GM12872 (cell line): ENCODE results near the gene PRSS35.
A peak's percentile ranks its signal among the peaks of the same experiment; 100 is the strongest.

Experiments used
- TF ChIP-seq, protein P1 (sequence below): IDR thresholded peaks from 3 replicates; pipeline ENCODE4 v1.5.1; 2011; ENCODE audit warnings: low read depth, mild to moderate bottlenecking, low read length, moderate library complexity; ENCODE audit not compliant: insufficient read depth

Gene PRSS35, protein sequence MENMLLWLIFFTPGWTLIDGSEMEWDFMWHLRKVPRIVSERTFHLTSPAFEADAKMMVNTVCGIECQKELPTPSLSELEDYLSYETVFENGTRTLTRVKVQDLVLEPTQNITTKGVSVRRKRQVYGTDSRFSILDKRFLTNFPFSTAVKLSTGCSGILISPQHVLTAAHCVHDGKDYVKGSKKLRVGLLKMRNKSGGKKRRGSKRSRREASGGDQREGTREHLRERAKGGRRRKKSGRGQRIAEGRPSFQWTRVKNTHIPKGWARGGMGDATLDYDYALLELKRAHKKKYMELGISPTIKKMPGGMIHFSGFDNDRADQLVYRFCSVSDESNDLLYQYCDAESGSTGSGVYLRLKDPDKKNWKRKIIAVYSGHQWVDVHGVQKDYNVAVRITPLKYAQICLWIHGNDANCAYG

DNA sequence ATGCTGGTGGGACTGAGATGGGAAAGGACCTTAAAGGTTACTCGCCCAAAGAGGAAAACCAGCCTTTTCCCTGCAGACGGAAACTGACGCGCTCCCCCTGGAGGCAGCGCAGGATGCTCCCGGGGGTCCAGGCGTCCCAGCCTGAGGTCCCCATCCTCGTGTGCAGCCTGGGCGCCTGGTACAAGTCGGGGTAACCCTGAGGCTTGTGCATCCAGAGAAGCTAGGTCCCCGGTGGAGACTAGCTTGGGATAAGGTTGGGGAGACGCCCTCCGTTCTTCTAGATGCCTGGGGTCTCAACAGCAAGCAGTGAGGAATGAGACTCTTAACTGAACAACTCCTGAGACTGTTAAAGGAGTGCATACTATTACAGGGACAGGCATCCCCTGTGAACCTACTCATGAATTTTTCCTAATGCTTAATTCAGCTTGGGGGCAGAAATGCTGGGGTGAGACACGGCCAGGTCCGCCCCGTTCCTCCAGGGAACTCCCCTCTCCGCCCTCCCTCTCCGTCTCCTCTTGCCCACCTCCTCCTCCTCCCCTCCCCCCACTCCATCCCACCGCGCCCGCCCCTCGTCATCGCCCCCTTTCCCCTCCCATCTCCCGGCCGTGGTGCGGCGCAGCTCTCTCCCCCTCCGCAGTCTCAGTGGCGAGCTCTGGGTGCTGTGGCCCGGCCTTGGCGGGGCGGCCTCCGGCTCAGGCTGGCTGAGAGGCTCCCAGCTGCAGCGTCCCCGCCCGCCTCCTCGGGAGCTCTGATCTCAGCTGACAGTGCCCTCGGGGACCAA is at the start of gene PRSS35:
TSS of gene PRSS35 (plus strand) at position 634 of the 781 bp plus-strand sequence. CDS start 10,908 bp downstream, outside the sequence.
- TF ChIP-seq, protein P1, sequence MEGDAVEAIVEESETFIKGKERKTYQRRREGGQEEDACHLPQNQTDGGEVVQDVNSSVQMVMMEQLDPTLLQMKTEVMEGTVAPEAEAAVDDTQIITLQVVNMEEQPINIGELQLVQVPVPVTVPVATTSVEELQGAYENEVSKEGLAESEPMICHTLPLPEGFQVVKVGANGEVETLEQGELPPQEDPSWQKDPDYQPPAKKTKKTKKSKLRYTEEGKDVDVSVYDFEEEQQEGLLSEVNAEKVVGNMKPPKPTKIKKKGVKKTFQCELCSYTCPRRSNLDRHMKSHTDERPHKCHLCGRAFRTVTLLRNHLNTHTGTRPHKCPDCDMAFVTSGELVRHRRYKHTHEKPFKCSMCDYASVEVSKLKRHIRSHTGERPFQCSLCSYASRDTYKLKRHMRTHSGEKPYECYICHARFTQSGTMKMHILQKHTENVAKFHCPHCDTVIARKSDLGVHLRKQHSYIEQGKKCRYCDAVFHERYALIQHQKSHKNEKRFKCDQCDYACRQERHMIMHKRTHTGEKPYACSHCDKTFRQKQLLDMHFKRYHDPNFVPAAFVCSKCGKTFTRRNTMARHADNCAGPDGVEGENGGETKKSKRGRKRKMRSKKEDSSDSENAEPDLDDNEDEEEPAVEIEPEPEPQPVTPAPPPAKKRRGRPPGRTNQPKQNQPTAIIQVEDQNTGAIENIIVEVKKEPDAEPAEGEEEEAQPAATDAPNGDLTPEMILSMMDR = peak; percentile 44

DNA sequence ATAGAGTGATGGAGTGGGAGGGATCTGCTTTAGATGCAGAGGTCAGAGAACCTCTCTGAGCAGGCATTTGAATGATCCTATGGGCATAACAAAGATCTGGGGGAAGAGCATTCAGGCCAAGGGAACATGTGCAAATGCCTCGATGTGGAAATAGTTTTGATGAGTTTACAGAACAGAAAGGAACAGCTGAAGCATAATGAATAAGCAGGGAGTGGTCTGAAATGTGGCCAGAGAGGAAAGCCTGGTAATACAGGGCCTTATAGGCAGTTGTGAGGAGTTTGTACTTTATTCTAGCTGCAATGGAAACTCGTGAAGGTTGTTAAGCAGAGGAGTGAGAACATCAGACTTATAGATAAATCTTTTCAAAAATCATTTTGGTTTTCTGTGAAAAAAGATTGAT is 48.4 kb upstream of the PRSS35 start:
- TF ChIP-seq, protein P1 = no peak

DNA sequence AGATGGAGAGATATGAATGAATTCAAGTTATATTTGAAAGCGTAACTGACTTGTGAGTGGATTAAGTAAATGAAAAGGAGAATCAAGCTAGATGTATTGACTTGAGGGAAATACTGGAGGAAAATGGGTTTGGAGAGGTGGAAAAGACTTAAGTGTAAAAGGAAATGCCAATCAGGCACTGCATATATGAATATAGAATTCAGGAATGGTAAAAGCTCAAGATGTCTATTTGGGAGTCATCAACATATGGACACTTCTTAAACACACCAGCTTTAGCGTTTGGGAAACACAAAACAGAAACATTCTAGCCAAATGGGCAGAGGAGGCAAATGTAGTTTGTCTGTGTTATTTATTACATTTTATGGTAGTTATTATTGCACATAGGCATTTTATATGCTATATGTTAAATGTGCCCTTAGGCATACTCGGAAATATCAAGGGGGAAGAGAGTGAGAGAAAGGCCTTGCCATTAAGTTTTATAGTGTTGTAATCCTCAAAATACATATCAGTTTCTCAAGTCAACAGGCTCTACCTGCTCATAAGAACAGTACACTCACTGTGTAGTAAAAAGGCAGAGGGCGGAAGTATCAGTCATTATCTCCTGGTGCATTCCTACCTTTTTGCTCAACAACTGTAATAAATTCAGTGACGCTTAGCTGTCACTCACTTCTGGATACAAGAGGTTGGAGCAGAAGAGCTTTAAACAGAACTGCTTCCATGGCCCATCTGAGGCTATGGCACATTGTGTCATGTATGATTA is 47.8 kb upstream of the PRSS35 start:
- TF ChIP-seq, protein P1 = no peak

DNA sequence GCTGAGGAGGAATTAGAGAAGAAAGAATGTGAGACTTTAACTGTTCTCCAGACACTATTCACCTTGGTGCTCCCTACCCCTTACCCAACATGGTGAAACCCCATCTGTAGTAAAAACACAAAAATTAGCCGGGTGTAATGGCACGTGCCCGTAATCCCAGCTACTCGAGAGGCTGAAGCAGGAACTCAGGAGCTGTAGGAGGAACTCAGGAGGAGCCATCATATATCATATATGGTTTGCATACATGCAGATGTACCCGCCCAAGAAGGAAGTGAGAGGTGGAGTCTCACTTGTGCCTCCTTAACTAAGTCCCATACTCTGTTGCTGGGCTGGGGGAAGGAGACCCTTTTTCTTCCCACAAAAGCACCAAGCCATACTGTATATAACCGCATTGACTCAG is 46.0 kb upstream of the PRSS35 start:
- TF ChIP-seq, protein P1 = no peak

DNA sequence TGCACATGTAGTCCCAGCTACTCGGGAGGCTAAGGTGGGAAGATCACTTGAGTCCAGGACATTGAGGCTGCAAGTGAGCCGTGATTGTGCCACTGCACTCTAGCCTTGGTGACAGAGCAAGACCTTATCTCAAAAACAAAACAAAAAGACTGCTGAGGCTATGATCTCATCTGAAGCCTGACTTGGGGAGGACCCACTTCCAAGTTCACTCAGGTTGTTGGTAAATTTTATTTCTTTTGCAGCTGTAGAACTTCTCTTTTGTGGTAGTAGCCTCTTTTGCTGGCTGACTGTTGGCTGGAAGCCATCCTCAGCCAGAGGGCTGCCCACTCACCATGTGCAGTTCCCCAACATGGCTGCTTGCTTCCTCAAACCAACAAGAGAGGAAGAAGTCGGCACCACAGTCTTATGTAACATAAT is 44.7 kb upstream of the PRSS35 start:
- TF ChIP-seq, protein P1 = no peak

DNA sequence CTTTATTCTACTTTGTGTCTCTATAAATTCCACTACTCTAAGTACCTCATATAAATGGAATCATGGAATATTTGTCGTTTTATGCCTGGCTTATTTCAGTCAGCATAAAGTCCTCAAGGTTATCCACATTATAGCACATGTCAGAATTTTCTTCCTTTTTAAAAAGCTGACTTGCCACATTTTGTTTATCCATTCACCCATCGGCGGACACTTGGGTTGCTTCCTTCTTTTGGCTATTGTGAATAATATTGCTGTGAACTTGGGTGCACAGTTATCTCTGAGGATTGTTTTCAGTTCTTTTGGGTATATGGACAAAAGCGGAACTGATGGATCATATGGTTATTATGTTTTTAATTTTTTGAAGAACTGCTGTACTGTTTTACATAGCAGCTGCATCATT is 42.3 kb upstream of the PRSS35 start:
- TF ChIP-seq, protein P1 = no peak

DNA sequence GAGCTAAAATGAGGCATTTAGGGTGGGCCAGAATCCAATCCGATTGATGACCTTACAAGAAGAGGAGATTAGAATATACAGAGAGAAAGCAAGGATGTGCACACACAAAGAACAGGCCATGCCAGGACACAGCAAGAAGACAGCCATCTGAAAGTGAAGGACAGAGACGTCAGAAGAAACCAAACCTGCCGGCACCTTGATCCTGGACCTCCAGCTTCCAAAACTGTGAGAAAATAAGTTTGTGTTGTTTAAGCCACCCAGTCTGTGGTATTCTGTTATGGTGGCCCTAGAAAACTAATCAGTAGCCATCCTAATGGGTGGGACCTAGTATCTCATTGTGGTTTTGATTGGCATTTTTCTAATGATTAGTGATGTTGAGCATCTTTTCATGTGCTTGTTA is 41.7 kb upstream of the PRSS35 start:
- TF ChIP-seq, protein P1 = no peak
